ENCODE measurements around the gene FLVCR2. TPM values are rescaled to one million over a fixed set of nuclear protein-coding genes. Genes with fewer than 3 reads are reported as not detected.

The FLVCR2 gene
- polyA plus RNA-seq, 1 donor from 2014 or later = not detected

GRCh38 chr14:75630695-75631452, 52.5 kb downstream of the FLVCR2 start:
- Histone ChIP-seq H3K9ac (ENCODE audit: low read length) (no peak overlapping the region), H3K9me2 (ENCODE audit: insufficient read depth, low read length) (no peaks in the 10 kb centered on the region), H3K36me3 (ENCODE audit: insufficient read depth, low read length) (no peaks in the 10 kb centered on the region), H4K20me1 (ENCODE audit: insufficient read depth) (no peaks in the 10 kb centered on the region), H3K27me3 (ENCODE audit: insufficient read depth, low read depth, low read length) (no peaks in the 10 kb centered on the region), H3K4me2 (ENCODE audit: low read length) (no peak overlapping the region), H3F3A (ENCODE audit: insufficient read depth, low read length, poor library complexity, severe bottlenecking) (no peaks in the 10 kb centered on the region), H3K27ac (ENCODE audit: low read length) (no peak overlapping the region), H3K4me3 (ENCODE audit: low read length) (no peak overlapping the region), H3K9me3 (ENCODE audit: low read length) (no peaks in the 10 kb centered on the region), H2AFZ (ENCODE audit: low read depth, low read length) (no peak overlapping the region), H3K79me2 (replicated peaks; ENCODE audit: insufficient read depth, low read length) (no peaks in the 10 kb centered on the region)
- TF ChIP-seq RAD21 (conservative IDR thresholded peaks at IDR 0.05) (no peak), TAF1 (IDR thresholded peaks at IDR 0.05; ENCODE audit: low read depth) (no peak), CTCF (IDR thresholded peaks at IDR 0.05; ENCODE audit: poor library complexity, severe bottlenecking) (no peak), EP300 (conservative IDR thresholded peaks at IDR 0.05; ENCODE audit: poor library complexity, severe bottlenecking) (no peak), POLR2AphosphoS5 (IDR thresholded peaks at IDR 0.05) (no peak), EZH2 (IDR thresholded peaks at IDR 0.05; ENCODE audit: borderline replicate concordance, insufficient read depth, low read length, poor library complexity, severe bottlenecking) (no peak), SMC3 (conservative IDR thresholded peaks at IDR 0.05; ENCODE audit: poor library complexity) (no peak), MXI1 (conservative IDR thresholded peaks at IDR 0.05; ENCODE audit: poor library complexity, severe bottlenecking) (no peak), REST (IDR thresholded peaks at IDR 0.05; ENCODE audit: borderline replicate concordance) (no peak)

GRCh38 chr14:75631453-75631831, 53.0 kb downstream of the FLVCR2 start:
- no peak overlapping the region for H3K4me2 ChIP-seq (ENCODE audit: low read length)
- no peak overlapping the region for H3K4me3 ChIP-seq (ENCODE audit: low read length)
- no peak for TF ChIP-seq SMC3 (conservative IDR thresholded peaks at IDR 0.05; ENCODE audit: poor library complexity)
- no peak for TF ChIP-seq REST (IDR thresholded peaks at IDR 0.05; ENCODE audit: borderline replicate concordance)
- TF ChIP-seq RAD21 (conservative IDR thresholded peaks at IDR 0.05) = no peak
- no peak for TF ChIP-seq EZH2 (IDR thresholded peaks at IDR 0.05; ENCODE audit: borderline replicate concordance, insufficient read depth, low read length, poor library complexity, severe bottlenecking)
- TF ChIP-seq TAF1 (IDR thresholded peaks at IDR 0.05; ENCODE audit: low read depth) = no peak
- no peak for TF ChIP-seq POLR2AphosphoS5 (IDR thresholded peaks at IDR 0.05)
- TF ChIP-seq EP300 (conservative IDR thresholded peaks at IDR 0.05; ENCODE audit: poor library complexity, severe bottlenecking) = no peak
- no peak for TF ChIP-seq CTCF (IDR thresholded peaks at IDR 0.05; ENCODE audit: poor library complexity, severe bottlenecking)
- no peak for TF ChIP-seq MXI1 (conservative IDR thresholded peaks at IDR 0.05; ENCODE audit: poor library complexity, severe bottlenecking)
- no peak overlapping the region for H3K9ac ChIP-seq (ENCODE audit: low read length)
- no peaks in the 10 kb centered on the region for H3F3A ChIP-seq (ENCODE audit: insufficient read depth, low read length, poor library complexity, severe bottlenecking)
- H3K79me2 ChIP-seq (replicated peaks; ENCODE audit: insufficient read depth, low read length) = no peaks in the 10 kb centered on the region
- no peaks in the 10 kb centered on the region for H3K9me2 ChIP-seq (ENCODE audit: insufficient read depth, low read length)
- H3K9me3 ChIP-seq (ENCODE audit: low read length) = no peaks in the 10 kb centered on the region
- H3K27me3 ChIP-seq (ENCODE audit: insufficient read depth, low read depth, low read length) = no peaks in the 10 kb centered on the region
- no peak overlapping the region for H2AFZ ChIP-seq (ENCODE audit: low read depth, low read length)
- H3K36me3 ChIP-seq (ENCODE audit: insufficient read depth, low read length) = no peaks in the 10 kb centered on the region
- no peak overlapping the region for H3K27ac ChIP-seq (ENCODE audit: low read length)
- H4K20me1 ChIP-seq (ENCODE audit: insufficient read depth) = no peaks in the 10 kb centered on the region

All from neural cell (in vitro differentiated cells).